Measurements from ENCODE around the gene PTPRH. TPM values are rescaled to one million over a fixed set of nuclear protein-coding genes. Genes with fewer than 3 reads are reported as not detected.

PTPRH gene
- total RNA-seq, 2 experiments from 2014 or later, result not detected

GRCh38 chr19:55229789-55230182, 20.5 kb upstream of the PTPRH start:
- Mint-ChIP-seq H3K4me3 (no peak overlapping the region), H3K27ac (no peak overlapping the region), H3K36me3 (ENCODE audit: low read depth) (peaks cover 90% of the 10 kb centered on the region), H3K4me1 (ENCODE audit: low read depth) (peaks cover 6% of the 10 kb centered on the region), H3K9me3 (no peaks in the 10 kb centered on the region), H3K27me3 (no peaks in the 10 kb centered on the region)
- TF ChIP-seq CTCF (IDR thresholded peaks at IDR 0.05), result no peak
- POLR2A ChIA-PET, result no interaction called here
- peaks cover 73% of the 10 kb centered on the region for H3K36me3 ChIP-seq (ENCODE audit: insufficient read depth, low read length)
- no peak for ATAC-seq (ENCODE audit: poor library complexity)
- H3K4me3 ChIP-seq (ENCODE audit: low read length), result no peak overlapping the region
- H3K27me3 ChIP-seq (ENCODE audit: control insufficient read depth in 1 of 2, insufficient read depth in 2 of 2, low read length in 2 of 2), result no peaks in the 10 kb centered on the region
- intact Hi-C loops (cut with DNase I, micrococcal nuclease), result no loop called here
- H3K9me3 ChIP-seq (ENCODE audit: control insufficient read depth in 1 of 2, insufficient read depth in 1 of 2, low read length in 2 of 2), result no peaks in the 10 kb centered on the region
- CTCF ChIA-PET, result no interaction called here
- H3K4me1 ChIP-seq (ENCODE audit: insufficient read depth, low read length), result no peaks in the 10 kb centered on the region
- DNase-seq, result no peak
- H3K27ac ChIP-seq (ENCODE audit: low read depth in 1 of 2, low read length in 2 of 2), result no peak overlapping the region

GRCh38 chr19:55229145-55229788, 20.0 kb upstream of the PTPRH start:
- H3K4me1 ChIP-seq (ENCODE audit: insufficient read depth, low read length), result no peaks in the 10 kb centered on the region
- ChIA-PET POLR2A (no interaction called here), CTCF (no interaction called here)
- Mint-ChIP-seq H3K27ac (no peak overlapping the region), H3K27me3 (no peaks in the 10 kb centered on the region), H3K4me1 (ENCODE audit: low read depth) (peaks cover 6% of the 10 kb centered on the region), H3K36me3 (ENCODE audit: low read depth) (peaks cover 85% of the 10 kb centered on the region), H3K4me3 (no peak overlapping the region), H3K9me3 (no peaks in the 10 kb centered on the region)
- no peak for TF ChIP-seq CTCF (IDR thresholded peaks at IDR 0.05)
- H3K36me3 ChIP-seq (ENCODE audit: insufficient read depth, low read length), result peaks cover 68% of the 10 kb centered on the region
- no peak overlapping the region for H3K4me3 ChIP-seq (ENCODE audit: low read length)
- ATAC-seq (ENCODE audit: poor library complexity) (no peak), DNase-seq (no peak)
- no peaks in the 10 kb centered on the region for H3K9me3 ChIP-seq (ENCODE audit: control insufficient read depth in 1 of 2, insufficient read depth in 1 of 2, low read length in 2 of 2)
- H3K27me3 ChIP-seq (ENCODE audit: control insufficient read depth in 1 of 2, insufficient read depth in 2 of 2, low read length in 2 of 2), result no peaks in the 10 kb centered on the region
- intact Hi-C loops (cut with DNase I, micrococcal nuclease), result no loop called here
- no peak overlapping the region for H3K27ac ChIP-seq (ENCODE audit: low read depth in 1 of 2, low read length in 2 of 2)

- intact Hi-C loops (cut with DNase I, micrococcal nuclease), result no loop called here
- ChIA-PET POLR2A (interaction anchor here (1.6 kb wide), 1 partner anchor 26 kb away, joined by 6 read pairs; no protein-coding TSS in a partner anchor), CTCF (no interaction called here)
- H3K27ac ChIP-seq (ENCODE audit: low read depth in 1 of 2, low read length in 2 of 2), result no peak within 1 kb of the TSS
- Mint-ChIP-seq H3K27me3 (no peaks in the 10 kb centered on the region), H3K9me3 (no peaks in the 10 kb centered on the region), H3K4me3 (no peak within 1 kb of the TSS), H3K4me1 (ENCODE audit: low read depth) (peaks cover 6% of the 10 kb centered on the region), H3K36me3 (ENCODE audit: low read depth) (peaks cover 77% of the 10 kb centered on the region), H3K27ac (no peak within 1 kb of the TSS)
- ATAC-seq (ENCODE audit: poor library complexity) (no peak), DNase-seq (no peak)
- peaks cover 64% of the 10 kb centered on the region for H3K36me3 ChIP-seq (ENCODE audit: insufficient read depth, low read length)
- TF ChIP-seq CTCF (IDR thresholded peaks at IDR 0.05), result no peak
- no peaks in the 10 kb centered on the region for H3K27me3 ChIP-seq (ENCODE audit: control insufficient read depth in 1 of 2, insufficient read depth in 2 of 2, low read length in 2 of 2)
- H3K9me3 ChIP-seq (ENCODE audit: control insufficient read depth in 1 of 2, insufficient read depth in 1 of 2, low read length in 2 of 2), result peaks cover 0 to 1% of the 10 kb centered on the region in 2 experiments
- H3K4me3 ChIP-seq (ENCODE audit: low read length), result no peak within 1 kb of the TSS
- no peaks in the 10 kb centered on the region for H3K4me1 ChIP-seq (ENCODE audit: insufficient read depth, low read length)
These were observed 19.2 kb upstream of the PTPRH start, which contains the start of gene TMEM86B for GRCh38 chr19:55228403-55229031. Gene TMEM86B (minus strand): TSS chr19:55228763. CDS start chr19:55228741, 22 bp downstream.

Data from CD4-positive, alpha-beta T cell (primary cell).